HEK293T (cell line): ENCODE measurements around the gene NTMT1.

Experiments used
- CTCF ChIA-PET: fragments of 350-600 bp; formaldehyde crosslinking; extraction: SDS; loops from one replicate; lab custom pipeline; 2021; ENCODE audit warnings: antibody characterized with exemption, inconsistent platforms; lab: Yijun Ruan, JAX
- POLR2A ChIA-PET: fragments of 350-600 bp; formaldehyde crosslinking; extraction: SDS; loops from one replicate; lab custom pipeline; 2020; ENCODE audit warnings: antibody characterized with exemption, inconsistent platforms; lab: Yijun Ruan, JAX
- DNase-seq: peaks from one replicate; pipeline ENCODE4 v3.0.0; 2012; ENCODE audit warnings: mixed read lengths; ENCODE audit errors: extremely low spot score
- ARNT ChIP-seq: fragments of 450-650 bp; IDR thresholded peaks from 2 replicates; pipeline ENCODE4 v1.6.1; 2017; ENCODE audit warnings: mild to moderate bottlenecking
- BHLHE40 ChIP-seq: fragments of 450-650 bp; IDR thresholded peaks from 2 replicates; pipeline ENCODE4 v1.6.1; 2016; ENCODE audit warnings: mild to moderate bottlenecking, moderate library complexity, borderline replicate concordance
- CTBP1 ChIP-seq: fragments of 450-650 bp; IDR thresholded peaks from 2 replicates; pipeline ENCODE4 v1.6.1; 2016; ENCODE audit warnings: borderline replicate concordance
- ELF4 ChIP-seq: fragments of 450-650 bp; IDR thresholded peaks from 2 replicates; pipeline ENCODE4 v1.6.1; 2017; ENCODE audit warnings: antibody characterized with exemption
- FOXA1 ChIP-seq: fragments of 450-650 bp; IDR thresholded peaks from 2 replicates; pipeline ENCODE4 v1.6.1; 2016; ENCODE audit warnings: mild to moderate bottlenecking
- FOXK2 ChIP-seq: fragments of 450-650 bp; IDR thresholded peaks from 2 replicates; pipeline ENCODE4 v1.6.1; 2016; ENCODE audit warnings: mild to moderate bottlenecking
- FOXM1 ChIP-seq: fragments of 450-650 bp; IDR thresholded peaks from 2 replicates; pipeline ENCODE4 v1.6.1; 2017; ENCODE audit warnings: mild to moderate bottlenecking, borderline replicate concordance
- HDGF ChIP-seq: fragments of 450-650 bp; IDR thresholded peaks from 2 replicates; pipeline ENCODE4 v1.6.1; 2017; ENCODE audit warnings: antibody characterized with exemption, borderline replicate concordance
- L3MBTL2 ChIP-seq: fragments of 450-650 bp; conservative IDR thresholded peaks from 2 replicates; pipeline ENCODE4 v1.6.1; 2016; ENCODE audit warnings: mild to moderate bottlenecking
- LEF1 ChIP-seq: fragments of 450-650 bp; IDR thresholded peaks from 2 replicates; pipeline ENCODE4 v1.6.1; 2017; ENCODE audit warnings: mild to moderate bottlenecking, borderline replicate concordance
- NFRKB ChIP-seq: fragments of 450-650 bp; IDR thresholded peaks from 2 replicates; pipeline ENCODE4 v1.6.1; 2016; ENCODE audit warnings: mild to moderate bottlenecking, moderate library complexity
- SP1 ChIP-seq: fragments of 450-650 bp; IDR thresholded peaks from 2 replicates; pipeline ENCODE4 v1.6.1; 2017
- SUZ12 ChIP-seq: fragments of 450-650 bp; IDR thresholded peaks from 2 replicates; pipeline ENCODE4 v1.6.1; 2016; ENCODE audit warnings: mild to moderate bottlenecking
- TARDBP ChIP-seq: fragments of 450-650 bp; IDR thresholded peaks from 2 replicates; pipeline ENCODE4 v1.6.1; 2016
- ZNF384 ChIP-seq: fragments of 450-650 bp; IDR thresholded peaks from 2 replicates; pipeline ENCODE4 v1.6.1; 2016
- TF ChIP-seq, protein P1 (sequence below): fragments of 450-650 bp; IDR thresholded peaks from 2 replicates; pipeline ENCODE4 v1.6.1; 2016

The NTMT1 gene

GRCh38 chr9:129665389-129665775 is 39.4 kb downstream of the NTMT1 start, which contains the start of gene PRRX2:
PRRX2 (plus strand) TSS chr9:129665647; CDS start chr9:129665868, 221 bp downstream.
- ChIA-PET CTCF (no interaction called here), POLR2A (no interaction called here)
- TF ChIP-seq HDGF: no peak
- no peak for TF ChIP-seq BHLHE40
- DNase-seq: no peak

DNA sequence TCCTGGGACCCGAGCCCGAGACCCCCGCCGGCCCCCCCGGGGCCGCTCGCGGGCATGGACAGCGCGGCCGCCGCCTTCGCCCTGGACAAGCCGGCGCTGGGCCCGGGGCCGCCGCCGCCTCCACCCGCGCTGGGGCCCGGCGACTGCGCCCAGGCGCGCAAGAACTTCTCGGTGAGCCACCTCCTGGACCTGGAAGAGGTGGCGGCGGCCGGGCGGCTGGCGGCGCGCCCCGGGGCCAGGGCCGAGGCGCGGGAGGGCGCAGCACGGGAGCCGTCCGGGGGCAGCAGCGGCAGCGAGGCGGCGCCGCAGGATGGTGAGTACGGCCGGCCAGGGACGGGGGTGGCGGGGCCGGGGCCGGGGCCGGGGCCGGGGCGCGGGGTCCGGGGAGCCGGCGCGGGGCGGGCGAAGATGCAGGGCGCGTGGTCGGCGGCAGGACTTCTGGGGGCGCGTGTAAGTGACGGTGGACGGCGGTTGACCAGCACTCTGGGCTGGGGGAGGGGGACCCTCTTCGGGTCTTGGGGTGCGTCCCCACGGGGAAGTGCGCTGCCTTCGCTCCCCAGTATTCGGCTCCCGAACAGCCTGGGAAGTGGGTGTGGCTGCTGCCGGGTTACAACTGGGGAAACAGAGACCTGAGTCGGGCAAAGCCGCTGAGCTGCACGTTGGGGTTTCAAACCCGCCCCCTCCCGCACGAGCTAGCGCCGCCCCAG is 40.0 kb downstream of the NTMT1 start:
- TF ChIP-seq SP1 (no peak), TARDBP (no peak), BHLHE40 (no peak)
- CTCF ChIA-PET: no interaction called here

DNA sequence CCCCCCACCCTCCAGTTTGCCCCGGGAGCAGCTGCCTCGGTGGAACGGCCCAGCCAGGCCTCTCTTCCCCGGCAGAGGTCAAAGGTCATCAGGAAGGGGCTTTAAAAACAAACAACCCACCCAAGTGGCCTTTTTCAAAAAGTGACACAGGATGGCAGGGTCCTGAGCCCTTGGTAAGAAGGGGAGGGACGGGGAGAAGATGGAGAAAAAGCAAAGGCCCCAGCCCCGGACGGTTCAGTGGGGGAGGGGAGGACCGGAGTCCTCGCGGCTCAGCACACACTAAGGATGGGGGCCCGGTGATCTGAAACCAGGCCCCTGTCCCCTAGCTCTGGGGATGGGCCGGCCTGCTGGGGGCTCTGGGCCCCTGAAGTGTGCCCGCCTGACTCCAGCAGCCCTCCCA is 40.6 kb downstream of the NTMT1 start:
- ChIA-PET POLR2A (interaction anchor here (0.7 kb wide), 1 partner anchor 11 kb away, joined by 3 read pairs; no protein-coding TSS in a partner anchor), CTCF (no interaction called here)
- no peak for TF ChIP-seq BHLHE40
- TF ChIP-seq FOXM1: no peak
- no peak for TF ChIP-seq LEF1
- no peak for TF ChIP-seq NFRKB
- TF ChIP-seq, protein P1, sequence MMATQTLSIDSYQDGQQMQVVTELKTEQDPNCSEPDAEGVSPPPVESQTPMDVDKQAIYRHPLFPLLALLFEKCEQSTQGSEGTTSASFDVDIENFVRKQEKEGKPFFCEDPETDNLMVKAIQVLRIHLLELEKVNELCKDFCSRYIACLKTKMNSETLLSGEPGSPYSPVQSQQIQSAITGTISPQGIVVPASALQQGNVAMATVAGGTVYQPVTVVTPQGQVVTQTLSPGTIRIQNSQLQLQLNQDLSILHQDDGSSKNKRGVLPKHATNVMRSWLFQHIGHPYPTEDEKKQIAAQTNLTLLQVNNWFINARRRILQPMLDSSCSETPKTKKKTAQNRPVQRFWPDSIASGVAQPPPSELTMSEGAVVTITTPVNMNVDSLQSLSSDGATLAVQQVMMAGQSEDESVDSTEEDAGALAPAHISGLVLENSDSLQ: no peak
- no peak for TF ChIP-seq L3MBTL2
- TF ChIP-seq TARDBP: no peak
- no peak for TF ChIP-seq FOXA1
- no peak for TF ChIP-seq SUZ12
- TF ChIP-seq SP1: no peak
- no peak for TF ChIP-seq CTBP1
- no peak for DNase-seq

More for the DNA sequence above, 40.0 kb downstream of the NTMT1 start:
- POLR2A ChIA-PET: interaction anchor here (0.7 kb wide), 1 partner anchor 10 kb away, joined by 3 read pairs; no protein-coding TSS in a partner anchor
- DNase-seq: no peak

- DNase-seq: no peak
- TF ChIP-seq SP1 (no peak), CTBP1 (no peak), LEF1 (no peak), L3MBTL2 (no peak), SUZ12 (no peak), ZNF384 (no peak), FOXK2 (no peak), BHLHE40 (no peak), HDGF (no peak), ELF4 (no peak), FOXA1 (no peak), NFRKB (no peak)
- TF ChIP-seq, protein P1: no peak
- POLR2A ChIA-PET: no interaction called here
- CTCF ChIA-PET: no interaction called here
Observed at GRCh38 chr9:129667378-129667777, 41.4 kb downstream of the NTMT1 start.

GRCh38 chr9:129667850-129668249 is 41.9 kb downstream of the NTMT1 start:
- TF ChIP-seq ZNF384 (no peak), ARNT (no peak), L3MBTL2 (no peak), BHLHE40 (no peak), CTBP1 (no peak), SUZ12 (no peak), TARDBP (no peak), FOXK2 (no peak), SP1 (no peak), ELF4 (no peak), LEF1 (no peak), FOXA1 (no peak), HDGF (no peak), FOXM1 (no peak), NFRKB (no peak)
- TF ChIP-seq, protein P1: no peak
- no peak for DNase-seq
- CTCF ChIA-PET: no interaction called here
- POLR2A ChIA-PET: no interaction called here

- TF ChIP-seq HDGF: no peak
- no peak for TF ChIP-seq FOXM1
- no peak for TF ChIP-seq ARNT
- TF ChIP-seq SP1: no peak
- TF ChIP-seq FOXA1: no peak
- ChIA-PET POLR2A (no interaction called here), CTCF (no interaction called here)
- no peak for DNase-seq
Observed at GRCh38 chr9:129669141-129669718, 43.3 kb downstream of the NTMT1 start.
